ENCODE results near the gene MAPKAPK2. TPM values are rescaled to one million over a fixed set of nuclear protein-coding genes. Genes with fewer than 3 reads are reported as not detected.

Gene MAPKAPK2
- total RNA-seq, 1 experiment from 2014 or later: 51.1 TPM

- H2AFZ ChIP-seq (ENCODE audit: low read depth, low read length, poor library complexity, severe bottlenecking): no peak overlapping the region
- POLR2A ChIA-PET: no interaction called here
- TF ChIP-seq SRF (IDR thresholded peaks at IDR 0.05; ENCODE audit: low read depth): no peak
- TF ChIP-seq, protein P1, sequence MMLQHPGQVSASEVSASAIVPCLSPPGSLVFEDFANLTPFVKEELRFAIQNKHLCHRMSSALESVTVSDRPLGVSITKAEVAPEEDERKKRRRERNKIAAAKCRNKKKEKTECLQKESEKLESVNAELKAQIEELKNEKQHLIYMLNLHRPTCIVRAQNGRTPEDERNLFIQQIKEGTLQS (IDR thresholded peaks at IDR 0.05): no peak
- no peak for TF ChIP-seq CBX3 (IDR thresholded peaks at IDR 0.05; ENCODE audit: low read depth)
- no peaks in the 10 kb centered on the region for H3K36me3 ChIP-seq (ENCODE audit: control insufficient read depth in 1 of 2, insufficient read depth in 2 of 2, low read length in 2 of 2)
- CTCF ChIA-PET: interaction anchor here (1.0 kb wide), 1 partner anchor 9 kb away, joined by 4 read pairs; no protein-coding TSS in a partner anchor
- no peaks in the 10 kb centered on the region for H3K27me3 ChIP-seq (ENCODE audit: insufficient read depth, low read length)
- H3K9me2 ChIP-seq (ENCODE audit: insufficient read depth): no peaks in the 10 kb centered on the region
- H3K4me1 ChIP-seq (ENCODE audit: control insufficient read depth in 1 of 2, insufficient read depth in 2 of 2, low read length in 2 of 2): peaks cover 0 to 3% of the 10 kb centered on the region in 2 experiments; a peak in 1 of 4 replicates
- no peak overlapping the region for H3K9ac ChIP-seq (ENCODE audit: low read length)
- ATAC-seq: no peak
- RAD21 ChIA-PET (ENCODE audit: low non-redundant PET in 1 of 2, low total read pairs in 2 of 2, uncharacterized antibody in 2 of 2, unreplicated experiment in 2 of 2): no interaction called here
- no TSS peak for BruUV-seq (replicated peaks)
- no peak overlapping the region for H3K4me3 ChIP-seq (replicated peaks in 1 of 2; ENCODE audit: low read depth in 1 of 2, low read length in 2 of 2)
- no peak overlapping the region for H3K4me2 ChIP-seq (ENCODE audit: low read length)
- H4K20me1 ChIP-seq (ENCODE audit: insufficient read depth): no peaks in the 10 kb centered on the region
- H3K9me3 ChIP-seq (ENCODE audit: control insufficient read depth in 1 of 2, insufficient read depth in 1 of 2, low read depth in 1 of 2, low read length in 2 of 2): no peaks in the 10 kb centered on the region
- no peak overlapping the region for H3K27ac ChIP-seq (ENCODE audit: low read depth, low read length)
- intact Hi-C loops (cut with micrococcal nuclease): no loop called here
- no peaks in the 10 kb centered on the region for H3K79me2 ChIP-seq (ENCODE audit: insufficient read depth, low read length)
- no peak for DNase-seq (ENCODE audit: low read depth, low spot score)
Observed at GRCh38 chr1:206676499-206676898, 8.2 kb upstream of the MAPKAPK2 start.

- no peaks in the 10 kb centered on the region for H3K9me3 ChIP-seq (ENCODE audit: control insufficient read depth in 1 of 2, insufficient read depth in 1 of 2, low read depth in 1 of 2, low read length in 2 of 2)
- ATAC-seq (no peak), DNase-seq (ENCODE audit: low read depth, low spot score) (no peak)
- H3K36me3 ChIP-seq (ENCODE audit: control insufficient read depth in 1 of 2, insufficient read depth in 2 of 2, low read length in 2 of 2): no peaks in the 10 kb centered on the region
- H2AFZ ChIP-seq (ENCODE audit: low read depth, low read length, poor library complexity, severe bottlenecking): no peak overlapping the region
- intact Hi-C loops (cut with micrococcal nuclease): no loop called here
- no peak overlapping the region for H3K9ac ChIP-seq (ENCODE audit: low read length)
- H3K4me1 ChIP-seq (ENCODE audit: control insufficient read depth in 1 of 2, insufficient read depth in 2 of 2, low read length in 2 of 2): peaks cover 0 to 3% of the 10 kb centered on the region in 2 experiments; a peak in 1 of 4 replicates
- BruUV-seq (replicated peaks): no TSS peak
- no peak overlapping the region for H3K27ac ChIP-seq (ENCODE audit: low read depth, low read length)
- H3K4me2 ChIP-seq (ENCODE audit: low read length): no peak overlapping the region
- no peaks in the 10 kb centered on the region for H4K20me1 ChIP-seq (ENCODE audit: insufficient read depth)
- no peak overlapping the region for H3K4me3 ChIP-seq (replicated peaks in 1 of 2; ENCODE audit: low read depth in 1 of 2, low read length in 2 of 2)
- ChIA-PET RAD21 (ENCODE audit: low non-redundant PET in 1 of 2, low total read pairs in 2 of 2, uncharacterized antibody in 2 of 2, unreplicated experiment in 2 of 2) (no interaction called here), CTCF (no interaction called here), POLR2A (no interaction called here)
- no peaks in the 10 kb centered on the region for H3K79me2 ChIP-seq (ENCODE audit: insufficient read depth, low read length)
- no peaks in the 10 kb centered on the region for H3K9me2 ChIP-seq (ENCODE audit: insufficient read depth)
- peaks cover 3% of the 10 kb centered on the region; the same call in 1 of the 2 replicates for H3K27me3 ChIP-seq (ENCODE audit: insufficient read depth, low read length)
- TF ChIP-seq ZNF274 (IDR thresholded peaks at IDR 0.05; ENCODE audit: low read depth, low read length) (no peak), ELF1 (IDR thresholded peaks at IDR 0.05; ENCODE audit: borderline replicate concordance, low read depth) (no peak), CEBPB (IDR thresholded peaks at IDR 0.05; ENCODE audit: low read depth) (no peak), REST (IDR thresholded peaks at IDR 0.05; ENCODE audit: low read depth) (no peak), SRF (IDR thresholded peaks at IDR 0.05; ENCODE audit: low read depth) (no peak), CTCF (IDR thresholded peaks at IDR 0.05 in 2 of 3, conservative IDR thresholded peaks at IDR 0.05 in 1 of 3; ENCODE audit: borderline replicate concordance in 1 of 3, insufficient read depth in 1 of 3, low read depth in 2 of 3, low read length in 2 of 3) (no peak), POLR2AphosphoS5 (IDR thresholded peaks at IDR 0.05; ENCODE audit: low read depth, low read length) (no peak), YY1 (IDR thresholded peaks at IDR 0.05; ENCODE audit: extremely low read depth, insufficient replicate concordance, low read depth, low read length) (no peak), ZFX (IDR thresholded peaks at IDR 0.05) (no peak), SP1 (IDR thresholded peaks at IDR 0.05; ENCODE audit: low read depth) (no peak), EGR1 (IDR thresholded peaks at IDR 0.05; ENCODE audit: low read depth) (no peak), EZH2 (IDR thresholded peaks at IDR 0.05) (no peak), TCF7L2 (IDR thresholded peaks at IDR 0.05; ENCODE audit: borderline replicate concordance, extremely low read depth, insufficient read depth, insufficient read length) (no peak), SIN3A (IDR thresholded peaks at IDR 0.05; ENCODE audit: low read depth) (no peak), FOSL1 (IDR thresholded peaks at IDR 0.05; ENCODE audit: low read depth) (no peak)
Observed at GRCh38 chr1:206678490-206678889, 6.2 kb upstream of the MAPKAPK2 start.
